Activated naive CD8-positive, alpha-beta T cell treated with anti-CD3 and anti-CD28 coated beads, Interleukin-2, amount 50 U/mL, for 24 hours (primary cell): Measurements from ENCODE around the gene POGLUT2.

Experiments
- ATAC-seq: fragments of 150-1000 bp; cut with Tn5 transposase; one replicate; pipeline ENCODE4 v1.10.0; 2021
- DNase-seq: peaks from one replicate; pipeline ENCODE4 v3.0.0; 2021
- H3K27ac Mint-ChIP-seq: one replicate; pipeline ENCODE4 v1.8.0; 2021; ENCODE audit warnings: mild to moderate bottlenecking, mixed read lengths
- H3K27me3 Mint-ChIP-seq: one replicate; pipeline ENCODE4 v1.8.0; 2021; ENCODE audit warnings: mixed read lengths
- H3K36me3 Mint-ChIP-seq: one replicate; pipeline ENCODE4 v1.8.0; 2021; ENCODE audit warnings: low read depth, mixed read lengths
- H3K4me1 Mint-ChIP-seq: one replicate; pipeline ENCODE4 v1.8.0; 2021; ENCODE audit warnings: mixed read lengths
- H3K4me3 Mint-ChIP-seq: one replicate; pipeline ENCODE4 v1.8.0; 2021; ENCODE audit warnings: mild to moderate bottlenecking, moderate library complexity, mixed read lengths
- H3K9me3 Mint-ChIP-seq: one replicate; pipeline ENCODE4 v1.8.0; 2021; ENCODE audit warnings: mixed read lengths

Gene POGLUT2

GRCh38 chr13:102761071-102761470 is 37.7 kb downstream of the POGLUT2 start:
- H3K4me3 Mint-ChIP-seq: no peak overlapping the region
- no peaks in the 10 kb centered on the region for H3K27me3 Mint-ChIP-seq
- H3K27ac Mint-ChIP-seq: no peak overlapping the region
- H3K36me3 Mint-ChIP-seq: no peaks in the 10 kb centered on the region
- H3K9me3 Mint-ChIP-seq: no peaks in the 10 kb centered on the region
- DNase-seq: no peak
- no peak for ATAC-seq
- no peaks in the 10 kb centered on the region for H3K4me1 Mint-ChIP-seq

GRCh38 chr13:102758842-102759241 is 39.9 kb downstream of the POGLUT2 start:
- DNase-seq (no peak), ATAC-seq (no peak)
- no peaks in the 10 kb centered on the region for H3K27me3 Mint-ChIP-seq
- no peaks in the 10 kb centered on the region for H3K9me3 Mint-ChIP-seq
- no peak overlapping the region for H3K27ac Mint-ChIP-seq
- H3K36me3 Mint-ChIP-seq: no peaks in the 10 kb centered on the region
- H3K4me1 Mint-ChIP-seq: no peaks in the 10 kb centered on the region
- H3K4me3 Mint-ChIP-seq: no peak overlapping the region

- ATAC-seq (no peak), DNase-seq (no peak)
- no peaks in the 10 kb centered on the region for H3K9me3 Mint-ChIP-seq
- no peak overlapping the region for H3K27ac Mint-ChIP-seq
- no peaks in the 10 kb centered on the region for H3K36me3 Mint-ChIP-seq
- no peaks in the 10 kb centered on the region for H3K27me3 Mint-ChIP-seq
- no peaks in the 10 kb centered on the region for H3K4me1 Mint-ChIP-seq
- no peak overlapping the region for H3K4me3 Mint-ChIP-seq
These were observed 41.8 kb downstream of the POGLUT2 start for GRCh38 chr13:102757006-102757405.

GRCh38 chr13:102751886-102752285 is 46.9 kb downstream of the POGLUT2 start:
- Mint-ChIP-seq H3K36me3 (no peaks in the 10 kb centered on the region), H3K27me3 (peaks cover 5% of the 10 kb centered on the region), H3K4me3 (no peak overlapping the region), H3K9me3 (no peaks in the 10 kb centered on the region), H3K27ac (no peak overlapping the region), H3K4me1 (no peaks in the 10 kb centered on the region)
- ATAC-seq (no peak), DNase-seq (no peak)

GRCh38 chr13:102742506-102742905 is 56.3 kb downstream of the POGLUT2 start:
- no peak overlapping the region for H3K4me3 Mint-ChIP-seq
- H3K27ac Mint-ChIP-seq: no peak overlapping the region
- H3K36me3 Mint-ChIP-seq: no peaks in the 10 kb centered on the region
- no peaks in the 10 kb centered on the region for H3K4me1 Mint-ChIP-seq
- H3K27me3 Mint-ChIP-seq: peaks cover 28% of the 10 kb centered on the region
- DNase-seq: no peak
- H3K9me3 Mint-ChIP-seq: peaks cover 31% of the 10 kb centered on the region
- ATAC-seq: no peak

- H3K36me3 Mint-ChIP-seq: no peaks in the 10 kb centered on the region
- H3K9me3 Mint-ChIP-seq: peaks cover 31% of the 10 kb centered on the region
- no peak overlapping the region for H3K4me3 Mint-ChIP-seq
- H3K27me3 Mint-ChIP-seq: peaks cover 28% of the 10 kb centered on the region
- H3K27ac Mint-ChIP-seq: no peak overlapping the region
- no peak for DNase-seq
- ATAC-seq: no peak
- no peaks in the 10 kb centered on the region for H3K4me1 Mint-ChIP-seq
These were observed 56.7 kb downstream of the POGLUT2 start for GRCh38 chr13:102742101-102742500.
